HCT116 (cell line): ENCODE data around the gene ADNP2. TPM values are rescaled to one million over a fixed set of nuclear protein-coding genes. Genes with fewer than 3 reads are reported as not detected.

Experiments
- ATAC-seq: fragments of 200-7000 bp; cut with Tn5 transposase; 2 replicates; pipeline ENCODE4 v1.9.1; 2020; ENCODE audit warnings: mild to moderate bottlenecking, moderate library complexity
- BruUV-seq: library from RNA; stranded (reverse); fragments of 400-500 nt; replicated peaks from 2 replicates; lab custom pipeline; 2021; lab: Mats Ljungman, UMichigan
- CTCF ChIA-PET: fragments of 300-600 bp; sonication (Branson Sonifier 250); formaldehyde crosslinking; loops from one replicate; lab custom pipeline; 2021; ENCODE audit warnings: antibody characterized with exemption; lab: Charles Lee
- POLR2A ChIA-PET: fragments of 300-600, 350-600 bp; sonication (Branson Sonifier 250); formaldehyde crosslinking; loops from one replicate; lab custom pipeline; 2021; ENCODE audit warnings: antibody characterized with exemption; lab: Charles Lee
- RAD21 ChIA-PET, 2 experiments: fragments of 300-600 bp; sonication (Branson Sonifier 250); formaldehyde crosslinking; loops; one replicate each; lab custom pipeline; 2023; ENCODE audit warnings: low total read pairs in 2 of 2; ENCODE audit not compliant: uncharacterized antibody in 2 of 2, unreplicated experiment in 2 of 2, low non-redundant PET in 1 of 2; lab: Charles Lee
- DNase-seq: peaks from one replicate; pipeline ENCODE4 v3.0.0-alpha.2; 2010; ENCODE audit warnings: low read depth, low spot score
- H2AFZ ChIP-seq: fragments of 200-600 bp; shearing (Covaris generic), sonication (generic); 2 replicates; pipeline ENCODE4 v1.6.1; 2017; ENCODE audit warnings: low read depth, mixed run types, mixed read lengths, antibody characterized with exemption, low read length; ENCODE audit not compliant: poor library complexity, severe bottlenecking
- H3K27ac ChIP-seq: 2 replicates; pipeline ENCODE4 v1.5.1; 2012; ENCODE audit warnings: low read depth, low read length
- H3K27me3 ChIP-seq: fragments of 200-600 bp; sonication (generic); 2 replicates; pipeline ENCODE4 v1.6.1; 2016; ENCODE audit warnings: mixed run types, low read length, mixed read lengths; ENCODE audit not compliant: insufficient read depth
- H3K36me3 ChIP-seq, 2 experiments: fragments of 200-500 bp in 1 of 2; fragments of 200-600 bp in 1 of 2; sonication (Bioruptor generic) in 1 of 2; sonication (generic) in 1 of 2; 2 replicates each; pipeline versions ENCODE4 v1.5.1 to v1.6.1; 2014 to 2016; ENCODE audit warnings: low read length in 2 of 2, inconsistent platforms in 1 of 2, mixed read lengths in 1 of 2, mixed run types in 1 of 2; ENCODE audit not compliant: insufficient read depth in 2 of 2, control insufficient read depth in 1 of 2
- H3K4me1 ChIP-seq, 2 experiments: fragments of 200-600 bp in 1 of 2; sonication (generic) in 1 of 2; 2 replicates each; pipeline versions ENCODE4 v1.5.1 to v1.6.1; 2012 to 2017; ENCODE audit warnings: low read length in 2 of 2, inconsistent platforms in 1 of 2, mild to moderate bottlenecking in 1 of 2, mixed read lengths in 1 of 2, mixed run types in 1 of 2, moderate library complexity in 1 of 2; ENCODE audit not compliant: insufficient read depth in 2 of 2, control insufficient read depth in 1 of 2
- H3K4me2 ChIP-seq: fragments of 200-600 bp; sonication (generic); 2 replicates; pipeline ENCODE4 v1.6.1; 2017; ENCODE audit warnings: mixed run types, low read length, mixed read lengths
- H3K4me3 ChIP-seq, 2 experiments: fragments of 200-600 bp in 1 of 2; sonication (generic) in 1 of 2; replicated peaks in 1 of 2; 2 replicates each; pipeline ENCODE4 v1.5.1; 2011 to 2016; ENCODE audit warnings: low read length in 2 of 2, control low read depth in 1 of 2, low read depth in 1 of 2, mild to moderate bottlenecking in 1 of 2, mixed read lengths in 1 of 2, mixed run types in 1 of 2
- H3K79me2 ChIP-seq: fragments of 200-600 bp; sonication (generic); 2 replicates; pipeline ENCODE4 v1.6.1; 2017; ENCODE audit warnings: mild to moderate bottlenecking, mixed run types, low read length, moderate library complexity, mixed read lengths; ENCODE audit not compliant: insufficient read depth
- H3K9ac ChIP-seq: fragments of 200-600 bp; sonication (generic); 2 replicates; pipeline ENCODE4 v1.6.1; 2016; ENCODE audit warnings: low read length, mixed read lengths
- H3K9me2 ChIP-seq: fragments of 200-600 bp; sonication (generic), shearing (Covaris generic); 2 replicates; pipeline ENCODE4 v1.6.1; 2017; ENCODE audit warnings: mixed run types, mild to moderate bottlenecking, moderate library complexity; ENCODE audit not compliant: insufficient read depth
- H3K9me3 ChIP-seq, 2 experiments: fragments of 200-500 bp in 1 of 2; fragments of 200-600 bp in 1 of 2; sonication (Bioruptor generic) in 1 of 2; sonication (generic) in 1 of 2; 2 replicates each; pipeline ENCODE4 v1.6.1; 2014 to 2017; ENCODE audit warnings: low read length in 2 of 2, mixed read lengths in 2 of 2, inconsistent platforms in 1 of 2, low read depth in 1 of 2, mild to moderate bottlenecking in 1 of 2, mixed run types in 1 of 2, moderate library complexity in 1 of 2; ENCODE audit not compliant: control insufficient read depth in 1 of 2, insufficient read depth in 1 of 2
- H4K20me1 ChIP-seq: fragments of 200-600 bp; sonication (generic), shearing (Covaris generic); 2 replicates; pipeline ENCODE4 v1.6.1; 2017; ENCODE audit warnings: mixed run types, mild to moderate bottlenecking, moderate library complexity; ENCODE audit not compliant: insufficient read depth
- ELF1 ChIP-seq: IDR thresholded peaks from 2 replicates; pipeline ENCODE4 v1.6.1; 2012; ENCODE audit warnings: low read depth, borderline replicate concordance
- EZH2 ChIP-seq: fragments of 200-600 bp; sonication (generic); IDR thresholded peaks from 2 replicates; pipeline ENCODE4 v1.6.1; 2017; ENCODE audit warnings: antibody characterized with exemption, mixed run types
- EZH2phosphoT487 ChIP-seq: fragments of 200-600 bp; IDR thresholded peaks from 2 replicates; pipeline ENCODE4 v1.6.1; 2018; ENCODE audit warnings: antibody characterized with exemption, borderline replicate concordance
- FOSL1 ChIP-seq: IDR thresholded peaks from 2 replicates; pipeline ENCODE4 v1.6.1; 2012; ENCODE audit warnings: low read depth
- JUND ChIP-seq: IDR thresholded peaks from 2 replicates; pipeline ENCODE4 v1.6.1; 2012
- POLR2A ChIP-seq: IDR thresholded peaks from 2 replicates; pipeline ENCODE4 v1.7.0; 2011; ENCODE audit warnings: borderline replicate concordance; ENCODE audit not compliant: insufficient read depth, insufficient read length; ENCODE audit errors: extremely low read depth
- POLR2AphosphoS5 ChIP-seq: IDR thresholded peaks from 2 replicates; pipeline ENCODE4 v1.6.1; 2011; ENCODE audit warnings: mild to moderate bottlenecking, low read depth, low read length, moderate library complexity
- SRF ChIP-seq: IDR thresholded peaks from 2 replicates; pipeline ENCODE4 v1.6.1; 2012; ENCODE audit warnings: low read depth
- YY1 ChIP-seq: IDR thresholded peaks from 2 replicates; pipeline ENCODE4 v1.6.1; 2011; ENCODE audit warnings: low read length, low read depth, moderate library complexity, mild to moderate bottlenecking; ENCODE audit not compliant: insufficient replicate concordance; ENCODE audit errors: extremely low read depth
- intact Hi-C: fragments of 100-400 bp; cut with micrococcal nuclease; formaldehyde crosslinking; loops from 2 replicates; pipeline ENCODE4 v1.10.0; 2022
- total RNA-seq: library from RNA; stranded (reverse); gene quantifications from one replicate; pipeline ENCODE4 v1.2.1, GENCODE V29; 2021; ENCODE audit not compliant: unreplicated experiment
- TF ChIP-seq, protein P1 (sequence below): IDR thresholded peaks from 2 replicates; pipeline ENCODE4 v1.6.1; 2012
- TF ChIP-seq, protein P2 (sequence below): IDR thresholded peaks from 2 replicates; pipeline ENCODE4 v1.6.1; 2011; ENCODE audit warnings: mild to moderate bottlenecking, low read length, moderate library complexity; ENCODE audit not compliant: insufficient replicate concordance; ENCODE audit errors: extremely low read depth
- TF ChIP-seq, protein P3 (sequence below), 3 experiments: fragments of 200-600 bp in 1 of 3; sonication (generic) in 1 of 3; IDR thresholded peaks in 2 of 3; conservative IDR thresholded peaks in 1 of 3; 2 replicates each; pipeline ENCODE4 v1.5.1; 2012 to 2017; ENCODE audit warnings: low read depth in 2 of 3, low read length in 2 of 3, antibody characterized with exemption in 1 of 3, borderline replicate concordance in 1 of 3, control low read depth in 1 of 3, mild to moderate bottlenecking in 1 of 3, mixed read lengths in 1 of 3, mixed run types in 1 of 3, moderate library complexity in 1 of 3; ENCODE audit not compliant: insufficient read depth in 1 of 3

The ADNP2 gene
- total RNA-seq, 1 experiment from 2014 or later = 45.4 TPM

DNA sequence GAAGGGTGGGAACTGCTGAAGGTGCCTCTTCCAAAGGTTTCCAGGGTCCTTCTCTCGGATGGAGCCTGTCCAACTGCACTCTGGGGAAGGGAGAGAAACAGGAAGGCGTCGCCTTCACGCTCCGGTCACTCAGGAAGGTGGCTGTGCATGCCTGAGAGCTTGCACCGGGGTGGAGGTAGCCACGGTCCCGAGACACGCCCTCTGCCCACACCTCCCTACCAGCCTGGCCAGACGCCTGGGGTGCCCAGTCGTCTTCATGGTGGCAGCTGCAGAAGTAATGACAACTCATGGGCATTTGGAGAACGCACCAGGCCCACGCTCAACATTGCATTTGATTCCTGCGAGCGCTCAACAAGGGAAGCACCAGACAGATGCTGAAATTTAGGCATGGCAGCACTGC lies 59.9 kb downstream of the ADNP2 start:
- no peak overlapping the region for H2AFZ ChIP-seq
- H3K4me1 ChIP-seq = no peaks in the 10 kb centered on the region
- POLR2A ChIA-PET = no interaction called here
- H3K9me3 ChIP-seq = 0 out of 4 replicates have a peak, but pooled peaks cover 0 to 3% of the 10 kb centered on the region in 2 experiments
- no peak for ATAC-seq
- H3K79me2 ChIP-seq = no peaks in the 10 kb centered on the region
- intact Hi-C loops = no loop called here
- no peaks in the 10 kb centered on the region for H4K20me1 ChIP-seq
- TF ChIP-seq FOSL1 (no peak), POLR2A (no peak), JUND (no peak), ELF1 (no peak), SRF (no peak), EZH2phosphoT487 (no peak), YY1 (no peak), EZH2 (no peak), POLR2AphosphoS5 (no peak)
- TF ChIP-seq, protein P1, sequence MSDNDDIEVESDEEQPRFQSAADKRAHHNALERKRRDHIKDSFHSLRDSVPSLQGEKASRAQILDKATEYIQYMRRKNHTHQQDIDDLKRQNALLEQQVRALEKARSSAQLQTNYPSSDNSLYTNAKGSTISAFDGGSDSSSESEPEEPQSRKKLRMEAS = no peak
- TF ChIP-seq, protein P2, sequence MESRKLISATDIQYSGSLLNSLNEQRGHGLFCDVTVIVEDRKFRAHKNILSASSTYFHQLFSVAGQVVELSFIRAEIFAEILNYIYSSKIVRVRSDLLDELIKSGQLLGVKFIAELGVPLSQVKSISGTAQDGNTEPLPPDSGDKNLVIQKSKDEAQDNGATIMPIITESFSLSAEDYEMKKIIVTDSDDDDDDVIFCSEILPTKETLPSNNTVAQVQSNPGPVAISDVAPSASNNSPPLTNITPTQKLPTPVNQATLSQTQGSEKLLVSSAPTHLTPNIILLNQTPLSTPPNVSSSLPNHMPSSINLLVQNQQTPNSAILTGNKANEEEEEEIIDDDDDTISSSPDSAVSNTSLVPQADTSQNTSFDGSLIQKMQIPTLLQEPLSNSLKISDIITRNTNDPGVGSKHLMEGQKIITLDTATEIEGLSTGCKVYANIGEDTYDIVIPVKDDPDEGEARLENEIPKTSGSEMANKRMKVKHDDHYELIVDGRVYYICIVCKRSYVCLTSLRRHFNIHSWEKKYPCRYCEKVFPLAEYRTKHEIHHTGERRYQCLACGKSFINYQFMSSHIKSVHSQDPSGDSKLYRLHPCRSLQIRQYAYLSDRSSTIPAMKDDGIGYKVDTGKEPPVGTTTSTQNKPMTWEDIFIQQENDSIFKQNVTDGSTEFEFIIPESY = no peak
- TF ChIP-seq, protein P3, sequence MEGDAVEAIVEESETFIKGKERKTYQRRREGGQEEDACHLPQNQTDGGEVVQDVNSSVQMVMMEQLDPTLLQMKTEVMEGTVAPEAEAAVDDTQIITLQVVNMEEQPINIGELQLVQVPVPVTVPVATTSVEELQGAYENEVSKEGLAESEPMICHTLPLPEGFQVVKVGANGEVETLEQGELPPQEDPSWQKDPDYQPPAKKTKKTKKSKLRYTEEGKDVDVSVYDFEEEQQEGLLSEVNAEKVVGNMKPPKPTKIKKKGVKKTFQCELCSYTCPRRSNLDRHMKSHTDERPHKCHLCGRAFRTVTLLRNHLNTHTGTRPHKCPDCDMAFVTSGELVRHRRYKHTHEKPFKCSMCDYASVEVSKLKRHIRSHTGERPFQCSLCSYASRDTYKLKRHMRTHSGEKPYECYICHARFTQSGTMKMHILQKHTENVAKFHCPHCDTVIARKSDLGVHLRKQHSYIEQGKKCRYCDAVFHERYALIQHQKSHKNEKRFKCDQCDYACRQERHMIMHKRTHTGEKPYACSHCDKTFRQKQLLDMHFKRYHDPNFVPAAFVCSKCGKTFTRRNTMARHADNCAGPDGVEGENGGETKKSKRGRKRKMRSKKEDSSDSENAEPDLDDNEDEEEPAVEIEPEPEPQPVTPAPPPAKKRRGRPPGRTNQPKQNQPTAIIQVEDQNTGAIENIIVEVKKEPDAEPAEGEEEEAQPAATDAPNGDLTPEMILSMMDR (IDR thresholded peaks at IDR 0.05 in 2 of 3, conservative IDR thresholded peaks at IDR 0.05 in 1 of 3; ENCODE audit: borderline replicate concordance in 1 of 3, insufficient read depth in 1 of 3, low read depth in 2 of 3, low read length in 2 of 3) = no peak
- TF ChIP-seq, all 23 proteins: peak for 0
- DNase-seq = no peak
- Histone ChIP-seq H3K27ac (no peak overlapping the region), H3K9me2 (no peaks in the 10 kb centered on the region), H3K9ac (no peak overlapping the region), H3K4me3 (no peak overlapping the region), H3K27me3 (no peaks in the 10 kb centered on the region), H3K36me3 (no peaks in the 10 kb centered on the region), H3K4me2 (no peak overlapping the region)
- BruUV-seq = no TSS peak
- ChIA-PET RAD21 (no interaction called here), CTCF (no interaction called here)
